Ishikawa (cell line): ENCODE results near the gene FHIT.

ENCODE experiments used
- CEBPB ChIP-seq: IDR thresholded peaks from 2 replicates; pipeline ENCODE4 v1.6.1; 2012
- CREB1 ChIP-seq: IDR thresholded peaks from 2 replicates; pipeline ENCODE4 v1.6.1; 2012; ENCODE audit warnings: low read depth
- EGR1 ChIP-seq: IDR thresholded peaks from 2 replicates; pipeline ENCODE4 v1.6.1; 2012
- EP300 ChIP-seq: IDR thresholded peaks from 2 replicates; pipeline ENCODE4 v1.6.1; 2012; ENCODE audit warnings: borderline replicate concordance
- FOXM1 ChIP-seq: IDR thresholded peaks from 2 replicates; pipeline ENCODE4 v1.6.1; 2012; ENCODE audit warnings: low read depth, borderline replicate concordance
- MAX ChIP-seq: IDR thresholded peaks from 2 replicates; pipeline ENCODE4 v1.6.1; 2012
- NFIC ChIP-seq: IDR thresholded peaks from 2 replicates; pipeline ENCODE4 v1.6.1; 2012
- RAD21 ChIP-seq: IDR thresholded peaks from 2 replicates; pipeline ENCODE4 v1.6.1; 2012; ENCODE audit warnings: low read depth
- REST ChIP-seq: IDR thresholded peaks from 2 replicates; pipeline ENCODE4 v1.6.1; 2012; ENCODE audit warnings: low read depth, mild to moderate bottlenecking
- TAF1 ChIP-seq: IDR thresholded peaks from 2 replicates; pipeline ENCODE4 v1.6.1; 2012; ENCODE audit warnings: low read depth, mild to moderate bottlenecking
- TCF12 ChIP-seq: IDR thresholded peaks from 2 replicates; pipeline ENCODE4 v1.6.1; 2012; ENCODE audit warnings: low read depth
- TEAD4 ChIP-seq: IDR thresholded peaks from 2 replicates; pipeline ENCODE4 v1.6.1; 2012
- USF1 ChIP-seq: IDR thresholded peaks from 2 replicates; pipeline ENCODE4 v1.6.1; 2012
- YY1 ChIP-seq: IDR thresholded peaks from 2 replicates; pipeline ENCODE4 v1.6.1; 2012; ENCODE audit warnings: low read depth
- ZBTB7A ChIP-seq: IDR thresholded peaks from 2 replicates; pipeline ENCODE4 v1.6.1; 2012; ENCODE audit warnings: low read depth

FHIT gene

GRCh38 chr3:59809710-59810444 lies 1441.4 kb downstream of the FHIT start:
- TF ChIP-seq CEBPB (no peak), REST (no peak), USF1 (no peak), RAD21 (peak; percentile 9; the same call in 1 of the 2 replicates), NFIC (no peak), EP300 (no peak)

- no peak for TF ChIP-seq EP300
These were observed 1442.2 kb downstream of the FHIT start for GRCh38 chr3:59809016-59809415.

- TF ChIP-seq USF1 (no peak), EGR1 (no peak), TEAD4 (no peak), EP300 (no peak), TAF1 (no peak), TCF12 (no peak), MAX (no peak), ZBTB7A (no peak), CEBPB (no peak), NFIC (no peak)
These were observed 1442.8 kb downstream of the FHIT start for GRCh38 chr3:59808446-59808845.

GRCh38 chr3:59803268-59803667 lies 1448.0 kb downstream of the FHIT start:
- TF ChIP-seq NFIC: no peak
- no peak for TF ChIP-seq TAF1
- TF ChIP-seq RAD21: no peak
- no peak for TF ChIP-seq EGR1
- TF ChIP-seq CREB1: no peak

GRCh38 chr3:59802045-59802444 lies 1449.2 kb downstream of the FHIT start:
- no peak for TF ChIP-seq TAF1
- no peak for TF ChIP-seq CREB1
- no peak for TF ChIP-seq MAX
- no peak for TF ChIP-seq FOXM1
- TF ChIP-seq EP300: no peak

- no peak for TF ChIP-seq CEBPB
- no peak for TF ChIP-seq RAD21
These were observed 1450.8 kb downstream of the FHIT start for GRCh38 chr3:59800481-59800880.

GRCh38 chr3:59798372-59799086 lies 1452.7 kb downstream of the FHIT start:
- no peak for TF ChIP-seq TCF12
- TF ChIP-seq ZBTB7A: no peak
- TF ChIP-seq TAF1: no peak
- TF ChIP-seq NFIC: no peak
- no peak for TF ChIP-seq EP300
- TF ChIP-seq CEBPB: no peak
- no peak for TF ChIP-seq TEAD4
- TF ChIP-seq USF1: no peak
- no peak for TF ChIP-seq RAD21
- no peak for TF ChIP-seq YY1
- no peak for TF ChIP-seq REST
- no peak for TF ChIP-seq EGR1
- TF ChIP-seq CREB1: no peak
- no peak for TF ChIP-seq FOXM1
- no peak for TF ChIP-seq MAX
